HL-60 (cell line): ENCODE measurements around the gene AFF1.

Experiments
- DNase-seq, 2 experiments: peaks; one replicate each; pipeline ENCODE4 v3.0.0-alpha.2; 2010 to 2020; ENCODE audit warnings: low read depth in 1 of 2, low spot score in 1 of 2
- H3K27ac ChIP-seq: fragments of 250-450 bp; sonication (Bioruptor Pico); replicated peaks from 2 replicates; pipeline ENCODE4 v1.5.1; 2020; ENCODE audit warnings: mild to moderate bottlenecking, moderate library complexity
- H3K27me3 ChIP-seq: fragments of 250-450 bp; sonication (Bioruptor Pico); 2 replicates; pipeline ENCODE4 v1.5.1; 2021; ENCODE audit warnings: mild to moderate bottlenecking, moderate library complexity; ENCODE audit not compliant: insufficient read depth, poor library complexity, severe bottlenecking
- H3K4me3 ChIP-seq: replicated peaks from 2 replicates; pipeline ENCODE4 v1.5.1; 2011; ENCODE audit warnings: mild to moderate bottlenecking, control low read depth, low read length; ENCODE audit not compliant: insufficient read depth
- GABPA ChIP-seq: IDR thresholded peaks from 2 replicates; pipeline ENCODE4 v1.6.1; 2012; ENCODE audit warnings: low read depth
- POLR2AphosphoS5 ChIP-seq: IDR thresholded peaks from 2 replicates; pipeline ENCODE4 v1.6.1; 2012; ENCODE audit warnings: low read depth
- SPI1 ChIP-seq: IDR thresholded peaks from 2 replicates; pipeline ENCODE4 v1.6.1; 2012; ENCODE audit warnings: low read depth, mild to moderate bottlenecking, borderline replicate concordance
- TF ChIP-seq, protein P1 (sequence below): IDR thresholded peaks from one replicate; pipeline ENCODE4 v1.5.1; 2011; ENCODE audit warnings: low read length, control low read depth, inconsistent platforms; ENCODE audit not compliant: insufficient read depth
- TF ChIP-seq, protein P2 (sequence below): IDR thresholded peaks from 2 replicates; pipeline ENCODE4 v1.6.1; 2012; ENCODE audit warnings: low read depth; ENCODE audit not compliant: insufficient replicate concordance

Gene AFF1

DNA sequence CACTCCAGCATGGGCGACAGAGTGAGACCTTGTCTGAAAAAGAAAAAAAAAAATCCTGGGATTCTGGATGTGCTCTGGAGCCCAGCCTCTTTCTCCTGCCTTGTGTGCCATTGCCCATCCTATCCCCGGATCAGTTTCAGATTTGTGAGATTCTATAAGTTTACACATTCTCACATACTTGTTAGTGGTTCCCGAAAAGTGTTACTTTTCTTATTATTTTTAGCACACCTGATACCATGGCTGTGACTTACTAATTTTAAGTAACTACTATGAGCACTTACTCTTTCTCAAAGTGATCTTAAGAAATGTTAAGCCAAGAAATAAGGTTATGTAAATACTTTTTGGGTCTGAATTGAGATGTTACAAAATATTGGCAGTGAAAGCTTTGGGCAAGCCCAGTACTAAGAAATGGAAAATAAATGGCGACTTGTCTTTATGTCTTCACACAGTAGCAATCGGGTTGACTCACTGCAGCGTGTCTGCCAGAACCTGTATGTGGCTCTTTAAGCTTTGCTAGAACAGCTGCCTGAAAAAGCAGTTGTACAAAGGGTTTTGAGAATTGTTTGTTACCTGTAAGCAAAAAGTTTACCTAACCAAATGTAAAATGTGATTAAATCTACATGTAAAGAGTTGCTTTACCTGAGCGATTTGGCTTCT, 166.9 kb downstream of the AFF1 start:
- no peak for DNase-seq
- H3K27ac ChIP-seq: no peak overlapping the region
- H3K27me3 ChIP-seq: no peaks in the 10 kb centered on the region
- TF ChIP-seq, protein P1, sequence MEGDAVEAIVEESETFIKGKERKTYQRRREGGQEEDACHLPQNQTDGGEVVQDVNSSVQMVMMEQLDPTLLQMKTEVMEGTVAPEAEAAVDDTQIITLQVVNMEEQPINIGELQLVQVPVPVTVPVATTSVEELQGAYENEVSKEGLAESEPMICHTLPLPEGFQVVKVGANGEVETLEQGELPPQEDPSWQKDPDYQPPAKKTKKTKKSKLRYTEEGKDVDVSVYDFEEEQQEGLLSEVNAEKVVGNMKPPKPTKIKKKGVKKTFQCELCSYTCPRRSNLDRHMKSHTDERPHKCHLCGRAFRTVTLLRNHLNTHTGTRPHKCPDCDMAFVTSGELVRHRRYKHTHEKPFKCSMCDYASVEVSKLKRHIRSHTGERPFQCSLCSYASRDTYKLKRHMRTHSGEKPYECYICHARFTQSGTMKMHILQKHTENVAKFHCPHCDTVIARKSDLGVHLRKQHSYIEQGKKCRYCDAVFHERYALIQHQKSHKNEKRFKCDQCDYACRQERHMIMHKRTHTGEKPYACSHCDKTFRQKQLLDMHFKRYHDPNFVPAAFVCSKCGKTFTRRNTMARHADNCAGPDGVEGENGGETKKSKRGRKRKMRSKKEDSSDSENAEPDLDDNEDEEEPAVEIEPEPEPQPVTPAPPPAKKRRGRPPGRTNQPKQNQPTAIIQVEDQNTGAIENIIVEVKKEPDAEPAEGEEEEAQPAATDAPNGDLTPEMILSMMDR: no peak
- no peak for TF ChIP-seq SPI1
- TF ChIP-seq GABPA: no peak
- no peak for TF ChIP-seq POLR2AphosphoS5
- TF ChIP-seq, protein P2, sequence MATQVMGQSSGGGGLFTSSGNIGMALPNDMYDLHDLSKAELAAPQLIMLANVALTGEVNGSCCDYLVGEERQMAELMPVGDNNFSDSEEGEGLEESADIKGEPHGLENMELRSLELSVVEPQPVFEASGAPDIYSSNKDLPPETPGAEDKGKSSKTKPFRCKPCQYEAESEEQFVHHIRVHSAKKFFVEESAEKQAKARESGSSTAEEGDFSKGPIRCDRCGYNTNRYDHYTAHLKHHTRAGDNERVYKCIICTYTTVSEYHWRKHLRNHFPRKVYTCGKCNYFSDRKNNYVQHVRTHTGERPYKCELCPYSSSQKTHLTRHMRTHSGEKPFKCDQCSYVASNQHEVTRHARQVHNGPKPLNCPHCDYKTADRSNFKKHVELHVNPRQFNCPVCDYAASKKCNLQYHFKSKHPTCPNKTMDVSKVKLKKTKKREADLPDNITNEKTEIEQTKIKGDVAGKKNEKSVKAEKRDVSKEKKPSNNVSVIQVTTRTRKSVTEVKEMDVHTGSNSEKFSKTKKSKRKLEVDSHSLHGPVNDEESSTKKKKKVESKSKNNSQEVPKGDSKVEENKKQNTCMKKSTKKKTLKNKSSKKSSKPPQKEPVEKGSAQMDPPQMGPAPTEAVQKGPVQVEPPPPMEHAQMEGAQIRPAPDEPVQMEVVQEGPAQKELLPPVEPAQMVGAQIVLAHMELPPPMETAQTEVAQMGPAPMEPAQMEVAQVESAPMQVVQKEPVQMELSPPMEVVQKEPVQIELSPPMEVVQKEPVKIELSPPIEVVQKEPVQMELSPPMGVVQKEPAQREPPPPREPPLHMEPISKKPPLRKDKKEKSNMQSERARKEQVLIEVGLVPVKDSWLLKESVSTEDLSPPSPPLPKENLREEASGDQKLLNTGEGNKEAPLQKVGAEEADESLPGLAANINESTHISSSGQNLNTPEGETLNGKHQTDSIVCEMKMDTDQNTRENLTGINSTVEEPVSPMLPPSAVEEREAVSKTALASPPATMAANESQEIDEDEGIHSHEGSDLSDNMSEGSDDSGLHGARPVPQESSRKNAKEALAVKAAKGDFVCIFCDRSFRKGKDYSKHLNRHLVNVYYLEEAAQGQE: no peak
- H3K4me3 ChIP-seq: no peak overlapping the region

DNA sequence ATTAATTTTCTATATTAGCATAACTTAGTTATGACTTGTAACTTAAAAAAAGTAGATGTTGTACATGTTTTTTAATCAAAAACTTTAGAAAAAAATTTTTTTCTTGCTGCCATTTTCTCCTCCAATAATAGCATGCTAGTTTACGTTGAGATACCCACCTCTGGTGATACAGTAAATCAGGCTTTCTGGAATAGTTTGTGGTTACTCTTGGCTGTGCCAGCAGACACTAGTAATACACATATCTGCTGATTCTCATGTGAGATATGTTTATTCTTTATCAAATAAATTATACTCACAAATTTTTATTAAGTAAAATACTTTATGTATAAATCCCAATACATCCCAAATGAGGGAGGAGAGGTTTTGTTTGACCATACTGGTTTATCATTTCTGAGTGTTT, 168.3 kb downstream of the AFF1 start:
- Histone ChIP-seq H3K27me3 (no peaks in the 10 kb centered on the region), H3K27ac (no peak overlapping the region), H3K4me3 (no peak overlapping the region)
- no peak for DNase-seq
- no peak for TF ChIP-seq SPI1
- TF ChIP-seq, protein P2: no peak
- TF ChIP-seq POLR2AphosphoS5: no peak
- TF ChIP-seq, protein P1: no peak
- TF ChIP-seq GABPA: no peak

DNA sequence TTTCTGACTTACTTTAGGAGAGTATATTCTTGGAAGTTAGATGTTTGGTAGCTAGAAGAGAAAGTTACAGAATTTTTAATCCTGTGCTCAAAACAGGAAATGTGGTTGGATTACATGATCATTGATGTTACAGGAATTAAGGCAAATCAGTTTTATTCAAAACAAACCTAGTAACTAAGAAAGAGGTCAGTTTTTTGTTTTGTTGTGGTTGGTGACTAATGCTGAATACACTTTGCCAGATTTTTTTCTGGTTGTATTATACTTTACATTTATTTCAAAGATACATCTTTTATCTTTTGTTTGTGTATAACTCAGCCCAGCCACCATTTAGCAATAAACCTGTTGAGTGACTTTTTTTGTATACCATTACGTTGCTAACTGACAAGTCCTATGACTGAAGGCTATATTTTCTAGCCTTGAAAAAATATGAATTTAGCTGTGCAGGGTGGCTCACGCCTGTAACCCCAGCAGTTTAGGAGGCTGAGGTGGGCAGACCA, 168.9 kb downstream of the AFF1 start:
- DNase-seq: no peak
- Histone ChIP-seq H3K27me3 (no peaks in the 10 kb centered on the region), H3K27ac (no peak overlapping the region), H3K4me3 (no peak overlapping the region)
- TF ChIP-seq, protein P2: no peak
- TF ChIP-seq POLR2AphosphoS5 (no peak), SPI1 (no peak), GABPA (no peak)
- TF ChIP-seq, protein P1: no peak
